ENCODE results near the gene TSTD1. TPM values are rescaled to one million over a fixed set of nuclear protein-coding genes. Genes with fewer than 3 reads are reported as not detected.
"Not testable (repeated sequence)": the region's sequence is repeated elsewhere in the genome, so short reads cannot be mapped to it uniquely, and the experiment has no call there.

TSTD1 gene
- total and polyA plus RNA-seq, 9 donors = 22.4 to 36.7 (median 26.1) TPM

DNA sequence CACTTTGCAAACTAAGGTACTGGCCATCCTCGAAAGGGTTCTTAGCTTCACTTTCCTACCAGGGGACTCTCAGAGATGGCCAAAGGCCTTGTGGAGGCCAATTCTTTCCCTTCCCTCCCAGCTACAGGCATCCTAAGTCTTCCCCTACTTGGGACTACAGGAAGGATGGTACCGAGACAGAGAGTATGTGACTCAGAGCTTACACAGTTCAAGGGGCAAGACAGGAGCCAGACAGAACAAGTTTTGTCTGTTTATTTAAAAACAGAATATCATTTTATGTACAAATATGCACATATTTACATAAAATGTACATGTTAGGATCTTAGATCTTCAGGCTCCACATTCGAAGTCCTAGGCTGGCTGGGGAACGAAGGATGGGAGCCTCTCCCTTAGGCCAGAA lies 32.0 kb upstream of the TSTD1 start:
- peaks cover 4% of the 10 kb centered on the region for H3K27me3 ChIP-seq (ENCODE audit: control insufficient read depth, insufficient read depth, low read length)
- no peaks in the 10 kb centered on the region for H3K4me1 ChIP-seq (ENCODE audit: control insufficient read depth, insufficient read depth, low read length)
- 100% methylated on average over 2 of the region's 4 CpGs for WGBS (ENCODE audit: insufficient coverage)
- no peaks in the 10 kb centered on the region for H3K36me3 ChIP-seq (ENCODE audit: control insufficient read depth, insufficient read depth, low read length)
- H3K27ac ChIP-seq (ENCODE audit: low read length) = no peak overlapping the region
- H3K4me3 ChIP-seq (ENCODE audit: low read length) = no peak overlapping the region
- DNase-seq = no peak
- no peaks in the 10 kb centered on the region for H3K9me3 ChIP-seq (replicated peaks; ENCODE audit: control insufficient read depth, low read depth, low read length)

DNA sequence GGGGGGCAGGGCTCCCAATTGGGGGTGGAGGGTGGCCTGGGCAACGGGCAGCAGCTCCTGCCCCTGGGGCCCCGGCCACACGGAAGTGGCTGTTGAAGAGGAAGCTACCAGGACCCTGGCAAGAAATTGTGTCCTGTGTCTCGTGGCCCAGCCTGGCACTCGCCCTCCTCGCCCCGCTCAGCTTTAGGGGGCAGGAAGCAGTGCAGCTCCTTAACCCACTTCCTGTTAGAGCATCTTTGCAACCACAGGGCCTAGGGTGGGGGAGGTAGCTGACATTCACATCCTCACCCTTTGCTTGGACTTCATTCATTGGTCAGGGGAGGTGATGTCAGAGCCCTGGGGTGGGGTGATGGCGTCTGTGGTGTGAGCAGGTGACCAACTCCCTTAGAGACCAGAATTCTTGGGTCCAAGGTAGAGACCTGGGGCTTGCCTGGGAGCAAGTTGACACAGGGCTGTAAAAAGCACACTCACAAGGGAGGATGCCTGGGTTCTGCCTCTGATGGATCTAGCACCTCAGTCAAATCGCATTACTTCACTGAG lies 31.0 kb upstream of the TSTD1 start, which contains the start of gene ARHGAP30:
Gene ARHGAP30, minus strand, starts transcription at position 161 of the 540 bp plus-strand sequence. CDS start 267 bp downstream, outside the sequence.
- no peaks in the 10 kb centered on the region for H3K9me3 ChIP-seq (replicated peaks; ENCODE audit: control insufficient read depth, low read depth, low read length)
- 56% methylated on average over 5 of the region's 9 CpGs for WGBS (ENCODE audit: insufficient coverage)
- H3K27me3 ChIP-seq (ENCODE audit: control insufficient read depth, insufficient read depth, low read length) = peaks cover 7% of the 10 kb centered on the region
- peak within 1 kb of the TSS; percentile 47 for H3K27ac ChIP-seq (ENCODE audit: low read length)
- H3K4me1 ChIP-seq (ENCODE audit: control insufficient read depth, insufficient read depth, low read length) = no peaks in the 10 kb centered on the region
- H3K4me3 ChIP-seq (ENCODE audit: low read length) = peak within 1 kb of the TSS; percentile 34
- no peaks in the 10 kb centered on the region for H3K36me3 ChIP-seq (ENCODE audit: control insufficient read depth, insufficient read depth, low read length)
- peak; percentile 65 for DNase-seq

DNA sequence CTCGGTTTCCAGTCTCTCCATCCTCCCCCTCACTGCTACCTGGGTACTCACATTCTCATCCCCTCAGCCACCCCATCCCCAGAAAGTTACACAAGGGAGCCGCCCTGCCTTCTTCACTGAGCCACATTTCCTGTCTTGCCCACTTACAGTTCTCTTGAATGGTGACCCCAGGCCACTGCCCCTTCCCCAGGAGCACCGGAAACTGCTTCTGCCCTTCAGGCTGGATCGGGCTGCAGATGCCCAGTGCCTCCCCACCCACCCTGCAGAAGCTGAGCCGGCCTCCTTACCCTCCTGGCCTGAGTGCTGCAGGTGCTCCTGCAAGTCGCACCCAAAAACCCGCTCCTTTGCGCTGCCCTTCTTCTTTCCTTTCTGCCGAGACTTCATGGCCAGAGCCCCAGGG lies 30.5 kb upstream of the TSTD1 start:
- Histone ChIP-seq H3K36me3 (ENCODE audit: control insufficient read depth, insufficient read depth, low read length) (no peaks in the 10 kb centered on the region), H3K9me3 (replicated peaks; ENCODE audit: control insufficient read depth, low read depth, low read length) (no peaks in the 10 kb centered on the region), H3K27ac (ENCODE audit: low read length) (peak overlapping the region; percentile 47), H3K27me3 (ENCODE audit: control insufficient read depth, insufficient read depth, low read length) (peaks cover 8% of the 10 kb centered on the region), H3K4me1 (ENCODE audit: control insufficient read depth, insufficient read depth, low read length) (no peaks in the 10 kb centered on the region), H3K4me3 (ENCODE audit: low read length) (peak overlapping the region; percentile 34)
- no peak for DNase-seq
- 80% methylated on average over 8 of the region's 9 CpGs for WGBS (ENCODE audit: insufficient coverage)

DNA sequence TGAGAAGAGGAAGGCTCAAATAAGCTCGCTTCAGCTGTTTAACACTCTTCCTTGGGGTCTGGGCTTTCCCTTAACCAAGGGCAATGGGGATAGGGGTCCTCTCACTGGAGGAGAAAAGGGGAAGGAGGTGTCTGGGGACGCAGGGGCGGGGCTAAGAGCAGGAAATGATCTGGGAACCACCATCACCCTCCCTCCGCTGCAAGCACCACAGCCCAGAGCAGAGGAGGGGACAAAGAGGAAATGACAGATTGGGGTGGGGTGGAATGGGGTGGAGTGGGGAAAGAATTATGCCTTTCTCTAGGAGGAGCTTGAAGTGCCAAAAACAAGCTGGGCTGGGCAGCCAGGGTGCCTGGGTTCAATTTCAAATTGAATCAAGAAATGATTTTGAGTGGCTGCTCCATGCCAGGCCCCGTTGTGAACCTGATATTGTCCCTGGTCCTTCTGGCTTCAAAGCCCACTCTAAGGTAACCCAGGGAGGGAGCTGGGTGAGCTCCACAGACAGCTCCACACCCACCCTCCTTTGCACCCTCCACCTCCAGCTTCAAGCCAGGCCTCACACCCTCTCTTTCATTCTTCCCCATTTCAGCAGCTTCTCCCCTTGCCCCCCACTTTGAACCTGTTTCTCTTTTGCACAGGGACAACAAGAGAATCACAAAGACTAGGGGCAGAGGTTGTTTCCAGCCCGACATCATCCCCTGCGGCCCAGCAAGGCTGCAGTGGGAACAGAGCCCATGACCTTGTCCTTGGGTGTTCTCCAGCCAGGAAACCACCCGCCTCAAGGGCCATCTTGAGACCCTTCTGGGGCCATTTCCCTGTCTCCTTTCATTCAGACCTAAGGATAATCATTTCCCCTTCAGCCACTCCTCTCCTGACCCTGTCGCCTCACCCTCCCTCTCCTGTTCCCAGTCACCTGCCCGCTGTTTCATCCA lies 29.8 kb upstream of the TSTD1 start:
- Histone ChIP-seq H3K4me3 (ENCODE audit: low read length) (peak overlapping the region; percentile 34), H3K27ac (ENCODE audit: low read length) (peak overlapping the region; percentile 47), H3K27me3 (ENCODE audit: control insufficient read depth, insufficient read depth, low read length) (peaks cover 8% of the 10 kb centered on the region), H3K36me3 (ENCODE audit: control insufficient read depth, insufficient read depth, low read length) (no peaks in the 10 kb centered on the region), H3K9me3 (replicated peaks; ENCODE audit: control insufficient read depth, low read depth, low read length) (no peaks in the 10 kb centered on the region), H3K4me1 (ENCODE audit: control insufficient read depth, insufficient read depth, low read length) (no peaks in the 10 kb centered on the region)
- WGBS (ENCODE audit: insufficient coverage) = 67% methylated on average over 6 of the region's 10 CpGs
- peak; percentile 71 for DNase-seq

DNA sequence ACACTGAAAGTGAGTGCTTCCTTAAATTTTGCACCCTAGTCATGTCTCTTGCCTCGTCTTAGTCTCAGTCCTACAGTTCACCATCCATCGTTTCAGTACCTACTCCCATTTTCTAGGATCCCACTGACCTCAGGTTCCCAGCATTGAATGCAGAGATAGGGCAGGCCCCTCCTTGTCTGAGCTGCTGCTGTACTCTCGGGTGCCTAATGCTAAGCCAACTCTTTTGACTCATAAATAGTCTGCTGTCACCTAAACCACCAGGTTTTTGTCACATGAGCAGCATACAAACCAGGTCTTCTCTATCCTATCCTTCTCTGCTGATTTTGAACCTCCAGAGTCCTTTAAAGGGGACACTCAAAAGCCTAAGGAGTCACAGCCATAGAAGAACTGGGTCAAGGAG lies 27.9 kb upstream of the TSTD1 start:
- DNase-seq = no peak

DNA sequence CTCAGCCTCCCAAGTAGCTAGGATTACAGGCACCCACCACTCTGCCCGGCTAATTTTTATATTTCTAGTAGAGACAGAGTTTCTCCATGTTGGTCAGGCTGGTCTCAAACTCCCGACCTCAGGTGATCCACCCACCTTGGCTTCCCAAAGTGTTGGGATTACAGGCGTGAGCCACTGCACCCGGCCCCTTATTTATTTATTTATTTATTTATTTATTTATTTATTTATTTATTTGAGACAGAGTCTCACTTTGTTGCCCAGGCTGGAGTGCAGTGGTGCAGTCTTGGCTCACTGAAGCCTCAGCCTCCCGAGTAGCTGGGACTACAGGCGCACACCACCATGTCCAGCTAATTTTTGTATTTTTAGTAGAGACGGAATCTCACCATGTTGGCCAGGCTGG lies 26.9 kb upstream of the TSTD1 start:
- no CpG with 5 or more reads among the region's 7 CpGs for WGBS (ENCODE audit: insufficient coverage)
- not testable (repeated sequence) for H3K4me3 ChIP-seq (ENCODE audit: low read length); H3K27me3 ChIP-seq (ENCODE audit: control insufficient read depth, insufficient read depth, low read length); H3K36me3 ChIP-seq (ENCODE audit: control insufficient read depth, insufficient read depth, low read length); H3K27ac ChIP-seq (ENCODE audit: low read length); H3K4me1 ChIP-seq (ENCODE audit: control insufficient read depth, insufficient read depth, low read length); H3K9me3 ChIP-seq (replicated peaks; ENCODE audit: control insufficient read depth, low read depth, low read length); DNase-seq

More for the DNA sequence above, 27.9 kb upstream of the TSTD1 start:
- no peak overlapping the region for H3K27ac ChIP-seq (ENCODE audit: low read length)
- H3K9me3 ChIP-seq (replicated peaks; ENCODE audit: control insufficient read depth, low read depth, low read length) = no peaks in the 10 kb centered on the region
- no peak overlapping the region for H3K4me3 ChIP-seq (ENCODE audit: low read length)
- no peaks in the 10 kb centered on the region for H3K4me1 ChIP-seq (ENCODE audit: control insufficient read depth, insufficient read depth, low read length)
- 59% methylated on average over 3 of the region's 3 CpGs for WGBS (ENCODE audit: insufficient coverage)
- H3K36me3 ChIP-seq (ENCODE audit: control insufficient read depth, insufficient read depth, low read length) = no peaks in the 10 kb centered on the region
- H3K27me3 ChIP-seq (ENCODE audit: control insufficient read depth, insufficient read depth, low read length) = peaks cover 9% of the 10 kb centered on the region

DNA sequence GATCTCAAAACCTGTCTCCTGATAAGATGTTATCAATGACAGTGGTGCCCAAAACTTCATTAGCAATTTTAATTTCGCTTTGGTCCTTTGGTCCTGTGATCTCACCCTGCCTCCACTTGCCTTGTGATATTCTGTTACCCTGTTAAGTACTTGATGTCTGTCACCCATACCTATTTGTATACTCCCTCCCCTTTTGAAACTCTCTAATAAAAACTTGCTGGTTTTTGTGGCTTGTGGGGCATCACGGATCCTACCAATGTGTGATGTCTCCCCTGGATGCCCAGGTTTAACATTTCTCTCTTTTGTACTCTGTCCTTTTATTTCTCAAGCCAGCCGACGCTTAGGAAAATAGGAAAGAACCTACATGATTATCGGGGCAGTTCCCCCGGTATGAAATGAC lies 25.2 kb upstream of the TSTD1 start:
- DNase-seq; H3K4me3 ChIP-seq (ENCODE audit: low read length); H3K27ac ChIP-seq (ENCODE audit: low read length); H3K9me3 ChIP-seq (replicated peaks; ENCODE audit: control insufficient read depth, low read depth, low read length); H3K4me1 ChIP-seq (ENCODE audit: control insufficient read depth, insufficient read depth, low read length); H3K27me3 ChIP-seq (ENCODE audit: control insufficient read depth, insufficient read depth, low read length); H3K36me3 ChIP-seq (ENCODE audit: control insufficient read depth, insufficient read depth, low read length): not testable (repeated sequence)
- 19% methylated on average over 2 of the region's 6 CpGs for WGBS (ENCODE audit: insufficient coverage)

DNA sequence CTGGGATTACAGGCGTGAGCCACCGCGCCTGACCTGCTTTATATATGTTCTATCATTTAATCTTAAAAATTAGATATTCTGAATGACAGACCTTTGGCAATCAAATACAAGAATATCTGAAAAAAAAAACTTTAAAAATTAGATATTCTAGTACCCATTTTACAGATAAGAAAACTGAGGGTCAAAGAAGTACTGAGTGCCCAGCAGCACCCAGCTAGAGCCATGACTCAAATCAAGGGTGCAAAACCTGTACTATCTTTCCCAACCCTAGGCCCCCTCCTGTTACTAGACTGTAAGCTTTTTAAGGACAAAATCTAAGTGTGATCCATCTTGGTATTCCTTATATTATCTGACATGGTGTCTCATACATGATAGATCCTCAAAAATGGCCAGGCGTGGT lies 22.7 kb upstream of the TSTD1 start:
- Histone ChIP-seq H3K4me3 (ENCODE audit: low read length) (no peak overlapping the region), H3K9me3 (replicated peaks; ENCODE audit: control insufficient read depth, low read depth, low read length) (no peaks in the 10 kb centered on the region), H3K27ac (ENCODE audit: low read length) (no peak overlapping the region), H3K36me3 (ENCODE audit: control insufficient read depth, insufficient read depth, low read length) (no peaks in the 10 kb centered on the region), H3K27me3 (ENCODE audit: control insufficient read depth, insufficient read depth, low read length) (peaks cover 5% of the 10 kb centered on the region), H3K4me1 (ENCODE audit: control insufficient read depth, insufficient read depth, low read length) (no peaks in the 10 kb centered on the region)
- no CpG with 5 or more reads among the region's 4 CpGs for WGBS (ENCODE audit: insufficient coverage)
- DNase-seq = no peak

DNA sequence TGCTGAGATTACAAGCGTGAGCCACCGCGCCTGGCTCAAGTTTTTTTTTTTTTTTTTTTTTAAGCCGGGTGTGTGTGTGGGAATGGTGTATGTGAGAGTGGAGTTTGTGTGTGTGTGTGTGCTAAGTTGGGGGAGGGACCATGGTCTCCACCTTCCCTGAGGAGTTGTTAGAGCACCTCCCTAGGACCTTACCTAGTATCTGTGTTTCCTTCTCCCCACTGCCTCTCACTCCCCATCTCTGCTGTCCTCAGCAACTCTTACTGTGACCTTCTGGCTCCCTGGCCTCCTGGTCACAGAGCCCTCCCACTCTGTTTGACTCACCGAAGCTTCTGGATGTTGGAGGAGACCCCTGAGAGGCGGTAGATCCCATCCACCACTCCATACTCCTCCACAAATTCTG lies 20.5 kb upstream of the TSTD1 start:
- Histone ChIP-seq H3K27me3 (ENCODE audit: control insufficient read depth, insufficient read depth, low read length) (peaks cover 10% of the 10 kb centered on the region), H3K27ac (ENCODE audit: low read length) (no peak overlapping the region), H3K4me3 (ENCODE audit: low read length) (no peak overlapping the region), H3K4me1 (ENCODE audit: control insufficient read depth, insufficient read depth, low read length) (no peaks in the 10 kb centered on the region), H3K9me3 (replicated peaks; ENCODE audit: control insufficient read depth, low read depth, low read length) (no peaks in the 10 kb centered on the region), H3K36me3 (ENCODE audit: control insufficient read depth, insufficient read depth, low read length) (no peaks in the 10 kb centered on the region)
- 50% methylated on average over 1 of the region's 6 CpGs for WGBS (ENCODE audit: insufficient coverage)
- no peak for DNase-seq

DNA sequence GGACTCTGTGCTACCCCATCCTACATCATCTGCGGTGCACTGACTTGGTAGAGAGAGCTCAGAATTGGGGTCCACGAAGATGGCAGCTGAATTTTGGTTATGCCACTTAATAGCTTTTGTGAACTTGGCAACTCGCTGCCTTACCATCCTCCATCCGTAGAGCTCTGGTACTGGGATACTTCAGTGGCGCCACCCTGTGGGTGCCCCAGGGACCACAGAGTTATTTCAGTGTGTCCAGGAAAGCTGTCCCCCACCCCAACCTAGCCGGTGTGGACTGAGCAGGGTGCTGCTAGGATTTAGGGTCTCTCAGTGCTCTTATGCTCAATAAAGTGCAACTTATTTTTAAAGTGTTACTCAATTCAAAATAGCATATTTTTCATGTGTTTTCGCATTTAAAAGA lies 16.0 kb upstream of the TSTD1 start:
- no peak overlapping the region for H3K27ac ChIP-seq (ENCODE audit: low read length)
- H3K36me3 ChIP-seq (ENCODE audit: control insufficient read depth, insufficient read depth, low read length) = no peaks in the 10 kb centered on the region
- DNase-seq = no peak
- no peaks in the 10 kb centered on the region for H3K9me3 ChIP-seq (replicated peaks; ENCODE audit: control insufficient read depth, low read depth, low read length)
- no peak overlapping the region for H3K4me3 ChIP-seq (ENCODE audit: low read length)
- H3K27me3 ChIP-seq (ENCODE audit: control insufficient read depth, insufficient read depth, low read length) = peaks cover 13% of the 10 kb centered on the region
- no peaks in the 10 kb centered on the region for H3K4me1 ChIP-seq (ENCODE audit: control insufficient read depth, insufficient read depth, low read length)
- WGBS (ENCODE audit: insufficient coverage) = 100% methylated on average over 1 of the region's 7 CpGs
